GM18499 (cell line): Measurements from ENCODE around the gene NMNAT2.

ENCODE experiments used
- ATAC-seq: cut with Tn5 transposase; IDR thresholded peaks from one replicate; pipeline ENCODE4 v1.9.1; 2021; ENCODE audit warnings: moderate number of reproducible peaks; ENCODE audit not compliant: insufficient read depth, unreplicated experiment

The NMNAT2 gene

GRCh38 chr1:183226963-183227362, 191.2 kb downstream of the NMNAT2 start:
- ATAC-seq = no peak

GRCh38 chr1:183226361-183226760, 191.8 kb downstream of the NMNAT2 start:
- ATAC-seq = no peak

- no peak for ATAC-seq
Observed at GRCh38 chr1:183223467-183223866, 194.7 kb downstream of the NMNAT2 start.

GRCh38 chr1:183222909-183223308, 195.3 kb downstream of the NMNAT2 start:
- no peak for ATAC-seq

- ATAC-seq = no peak
Observed at GRCh38 chr1:183219616-183220009, 198.6 kb downstream of the NMNAT2 start.

GRCh38 chr1:183218971-183219615, 199.1 kb downstream of the NMNAT2 start:
- ATAC-seq = no peak

- no peak for ATAC-seq
Observed at GRCh38 chr1:183218027-183218618, 200.1 kb downstream of the NMNAT2 start.

GRCh38 chr1:183215936-183216335, 202.2 kb downstream of the NMNAT2 start:
- ATAC-seq = no peak

GRCh38 chr1:183215076-183215720, 203.0 kb downstream of the NMNAT2 start:
- ATAC-seq = no peak

- ATAC-seq = no peak
Observed at GRCh38 chr1:183214021-183214970, 203.9 kb downstream of the NMNAT2 start.

GRCh38 chr1:183212870-183213269, 205.3 kb downstream of the NMNAT2 start:
- ATAC-seq = no peak

GRCh38 chr1:183210681-183211080, 207.5 kb downstream of the NMNAT2 start:
- ATAC-seq = no peak

GRCh38 chr1:183209533-183210158, 208.5 kb downstream of the NMNAT2 start:
- ATAC-seq = no peak

- ATAC-seq = no peak
Observed at GRCh38 chr1:183206538-183207122, 211.6 kb downstream of the NMNAT2 start.

- no peak for ATAC-seq
Observed at GRCh38 chr1:183205196-183205781, 212.9 kb downstream of the NMNAT2 start.

GRCh38 chr1:183203094-183203493, 215.1 kb downstream of the NMNAT2 start:
- no peak for ATAC-seq

GRCh38 chr1:183200451-183200850, 217.7 kb downstream of the NMNAT2 start:
- no peak for ATAC-seq

GRCh38 chr1:183199304-183199703, 218.9 kb downstream of the NMNAT2 start:
- ATAC-seq = no peak

GRCh38 chr1:183198463-183198862, 219.7 kb downstream of the NMNAT2 start:
- no peak for ATAC-seq
